ENCODE data around the gene NCAN.
"Not testable (repeated sequence)": the region's sequence is repeated elsewhere in the genome, so short reads cannot be mapped to it uniquely, and the experiment has no call there.

The NCAN gene

GRCh38 chr19:19214159-19214490 lies 2.4 kb downstream of the NCAN start:
- no peak for TF ChIP-seq CTCF (IDR thresholded peaks at IDR 0.05; ENCODE audit: low read depth, low read length)
- H3K4me3 ChIP-seq (ENCODE audit: low read depth, low read length), result no peak overlapping the region
- no peak for DNase-seq (ENCODE audit: low read depth, low spot score)
- in situ Hi-C loops (cut with HindIII; ENCODE audit: low sequenced_read_pairs), result no loop called here

DNA sequence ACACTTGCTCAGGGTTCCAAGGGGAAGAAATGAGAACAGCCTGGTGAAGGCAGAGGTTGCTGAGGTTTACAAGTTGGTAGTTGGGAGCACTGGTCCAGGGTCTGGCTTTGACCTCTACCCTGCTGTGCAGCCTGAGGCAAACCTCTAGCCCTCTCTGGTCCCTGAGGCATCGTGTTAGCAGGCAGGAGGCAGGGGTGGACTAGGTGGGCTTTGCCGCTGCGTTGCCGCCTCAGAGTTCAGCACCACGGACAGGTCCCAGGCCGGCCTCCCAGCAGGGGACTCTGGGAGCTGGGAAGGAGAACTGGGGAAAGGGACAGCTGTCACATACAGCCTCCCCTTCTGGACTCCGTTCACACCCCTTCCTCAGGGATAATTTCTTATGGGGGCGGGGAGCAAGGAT lies 3.1 kb downstream of the NCAN start:
- in situ Hi-C loops (cut with HindIII; ENCODE audit: low sequenced_read_pairs), result no loop called here
- no peak overlapping the region for H3K4me3 ChIP-seq (ENCODE audit: low read depth, low read length)
- peak; percentile 29 for DNase-seq (ENCODE audit: low read depth, low spot score)
- TF ChIP-seq CTCF (IDR thresholded peaks at IDR 0.05; ENCODE audit: low read depth, low read length), result no peak

- DNase-seq (ENCODE audit: low read depth, low spot score), result no peak
- TF ChIP-seq CTCF (IDR thresholded peaks at IDR 0.05; ENCODE audit: low read depth, low read length), result no peak
- in situ Hi-C loops (cut with HindIII; ENCODE audit: low sequenced_read_pairs), result no loop called here
- no peak overlapping the region for H3K4me3 ChIP-seq (ENCODE audit: low read depth, low read length)
Measured at GRCh38 chr19:19215792-19216191, 4.0 kb downstream of the NCAN start.

- peak; percentile 21 for TF ChIP-seq CTCF (IDR thresholded peaks at IDR 0.05; ENCODE audit: low read depth, low read length)
Measured at GRCh38 chr19:19217099-19217498, 5.3 kb downstream of the NCAN start.

DNA sequence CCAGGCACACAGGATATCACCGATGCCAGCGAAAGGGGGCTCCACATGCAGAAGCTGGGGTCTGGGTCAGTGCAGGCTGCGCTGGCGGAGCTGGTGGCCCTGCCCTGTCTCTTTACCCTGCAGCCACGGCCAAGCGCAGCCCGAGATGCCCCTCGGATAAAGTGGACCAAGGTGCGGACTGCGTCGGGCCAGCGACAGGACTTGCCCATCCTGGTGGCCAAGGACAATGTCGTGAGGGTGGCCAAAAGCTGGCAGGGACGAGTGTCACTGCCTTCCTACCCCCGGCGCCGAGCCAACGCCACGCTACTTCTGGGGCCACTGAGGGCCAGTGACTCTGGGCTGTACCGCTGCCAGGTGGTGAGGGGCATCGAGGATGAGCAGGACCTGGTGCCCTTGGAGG lies 7.2 kb downstream of the NCAN start:
- DNase-seq (ENCODE audit: low read depth, low spot score), result no peak
- TF ChIP-seq CTCF (IDR thresholded peaks at IDR 0.05; ENCODE audit: low read depth, low read length), result no peak
- in situ Hi-C loops (cut with HindIII; ENCODE audit: low sequenced_read_pairs), result no loop called here
- no peak overlapping the region for H3K4me3 ChIP-seq (ENCODE audit: low read depth, low read length)

More at GRCh38 chr19:19217099-19217498, 5.3 kb downstream of the NCAN start:
- no peak overlapping the region for H3K4me3 ChIP-seq (ENCODE audit: low read depth, low read length)
- in situ Hi-C loops (cut with HindIII; ENCODE audit: low sequenced_read_pairs), result no loop called here
- DNase-seq (ENCODE audit: low read depth, low spot score), result peak; percentile 14

- H3K4me3 ChIP-seq (ENCODE audit: low read depth, low read length); in situ Hi-C loops (cut with HindIII; ENCODE audit: low sequenced_read_pairs); DNase-seq (ENCODE audit: low read depth, low spot score): not testable (repeated sequence)
Measured at GRCh38 chr19:19221000-19221399, 9.2 kb downstream of the NCAN start.

DNA sequence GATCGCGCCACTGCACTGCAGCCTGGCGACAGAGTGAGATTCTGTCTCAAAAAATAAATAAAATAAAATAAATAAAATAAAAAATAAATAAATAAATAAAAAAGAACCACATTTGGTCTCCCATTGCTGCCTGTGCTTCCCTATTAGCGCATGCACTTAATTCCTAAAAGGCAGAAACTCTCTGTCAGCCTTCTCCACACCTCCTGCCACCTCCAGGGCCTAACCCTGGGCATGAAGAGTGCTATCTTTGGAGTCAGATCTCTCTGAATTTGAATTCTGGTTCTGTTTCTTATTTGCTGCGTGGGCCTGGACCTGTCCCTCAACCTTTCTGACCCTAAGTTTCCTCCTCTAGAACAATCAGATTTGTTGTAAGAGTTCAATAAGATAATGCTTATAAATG lies 11.3 kb downstream of the NCAN start:
- TF ChIP-seq CTCF (IDR thresholded peaks at IDR 0.05; ENCODE audit: low read depth, low read length), result no peak
- DNase-seq (ENCODE audit: low read depth, low spot score), result no peak
- no peak overlapping the region for H3K4me3 ChIP-seq (ENCODE audit: low read depth, low read length)
- in situ Hi-C loops (cut with HindIII; ENCODE audit: low sequenced_read_pairs), result no loop called here
